ENCODE data around the gene HOATZ.

DNA sequence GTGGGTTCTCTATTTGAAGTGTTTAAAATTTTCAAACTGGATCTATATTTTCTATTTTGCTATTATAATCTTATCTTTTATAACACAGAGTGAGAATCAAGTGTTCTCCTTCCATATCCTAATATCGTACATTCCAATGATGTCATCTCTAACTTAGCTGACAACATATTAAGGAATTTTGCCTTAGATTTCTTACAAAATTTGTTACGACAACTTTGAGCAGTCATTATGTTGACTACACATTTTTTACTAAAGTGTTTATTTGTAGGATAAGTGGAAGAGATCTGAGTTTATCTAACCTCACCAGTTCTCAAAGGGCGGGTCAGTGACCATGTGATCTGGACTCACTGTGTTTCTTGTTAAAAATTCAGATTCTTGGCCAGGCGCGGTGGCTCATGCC, 15.1 kb upstream of the HOATZ start:
- TF ChIP-seq, protein P1, sequence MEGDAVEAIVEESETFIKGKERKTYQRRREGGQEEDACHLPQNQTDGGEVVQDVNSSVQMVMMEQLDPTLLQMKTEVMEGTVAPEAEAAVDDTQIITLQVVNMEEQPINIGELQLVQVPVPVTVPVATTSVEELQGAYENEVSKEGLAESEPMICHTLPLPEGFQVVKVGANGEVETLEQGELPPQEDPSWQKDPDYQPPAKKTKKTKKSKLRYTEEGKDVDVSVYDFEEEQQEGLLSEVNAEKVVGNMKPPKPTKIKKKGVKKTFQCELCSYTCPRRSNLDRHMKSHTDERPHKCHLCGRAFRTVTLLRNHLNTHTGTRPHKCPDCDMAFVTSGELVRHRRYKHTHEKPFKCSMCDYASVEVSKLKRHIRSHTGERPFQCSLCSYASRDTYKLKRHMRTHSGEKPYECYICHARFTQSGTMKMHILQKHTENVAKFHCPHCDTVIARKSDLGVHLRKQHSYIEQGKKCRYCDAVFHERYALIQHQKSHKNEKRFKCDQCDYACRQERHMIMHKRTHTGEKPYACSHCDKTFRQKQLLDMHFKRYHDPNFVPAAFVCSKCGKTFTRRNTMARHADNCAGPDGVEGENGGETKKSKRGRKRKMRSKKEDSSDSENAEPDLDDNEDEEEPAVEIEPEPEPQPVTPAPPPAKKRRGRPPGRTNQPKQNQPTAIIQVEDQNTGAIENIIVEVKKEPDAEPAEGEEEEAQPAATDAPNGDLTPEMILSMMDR (IDR thresholded peaks at IDR 0.05) = no peak
- TF ChIP-seq POLR2AphosphoS5 (IDR thresholded peaks at IDR 0.05; ENCODE audit: insufficient read depth in 1 of 2, low read depth in 1 of 2) = no peak

All from vagina (tissue), 2 donors.